Measurements from ENCODE around the gene TTBK2. TPM values are rescaled to one million over a fixed set of nuclear protein-coding genes. Genes with fewer than 3 reads are reported as not detected.
"Not testable (repeated sequence)": the region's sequence is repeated elsewhere in the genome, so short reads cannot be mapped to it uniquely, and the experiment has no call there.

Gene TTBK2
- total RNA-seq, 1 experiment from 2014 or later = 3.1 TPM

- no peak for DNase-seq (ENCODE audit: low read depth)
These were observed 9.5 kb downstream of the TTBK2 start for GRCh38 chr15:42911058-42911592.

- DNase-seq (ENCODE audit: low read depth) = no peak
These were observed 12.0 kb downstream of the TTBK2 start for GRCh38 chr15:42908538-42908937.

GRCh38 chr15:42903388-42904324 is 16.9 kb downstream of the TTBK2 start:
- no peak for DNase-seq (ENCODE audit: low read depth)

GRCh38 chr15:42893911-42894310 is 26.7 kb downstream of the TTBK2 start:
- DNase-seq (ENCODE audit: low read depth) = not testable (repeated sequence)

- DNase-seq (ENCODE audit: low read depth) = no peak
These were observed 29.0 kb downstream of the TTBK2 start for GRCh38 chr15:42891569-42891968.

GRCh38 chr15:42890161-42890913 is 30.2 kb downstream of the TTBK2 start:
- peak; percentile 82 for DNase-seq (ENCODE audit: low read depth)

- DNase-seq (ENCODE audit: low read depth) = not testable (repeated sequence)
These were observed 33.2 kb downstream of the TTBK2 start for GRCh38 chr15:42887384-42887783.

- DNase-seq (ENCODE audit: low read depth) = no peak
These were observed 40.5 kb downstream of the TTBK2 start for GRCh38 chr15:42880121-42880520.

- DNase-seq (ENCODE audit: low read depth) = no peak
These were observed 41.1 kb downstream of the TTBK2 start for GRCh38 chr15:42879443-42879842.

GRCh38 chr15:42876224-42876623 is 44.4 kb downstream of the TTBK2 start:
- no peak for DNase-seq (ENCODE audit: low read depth)

- DNase-seq (ENCODE audit: low read depth) = no peak
These were observed 51.9 kb downstream of the TTBK2 start for GRCh38 chr15:42868683-42869082.

GRCh38 chr15:42863572-42864239 is 56.9 kb downstream of the TTBK2 start:
- no peak for DNase-seq (ENCODE audit: low read depth)

- DNase-seq (ENCODE audit: low read depth) = no peak
These were observed 61.4 kb downstream of the TTBK2 start for GRCh38 chr15:42858999-42859789.

GRCh38 chr15:42858540-42858939 is 62.0 kb downstream of the TTBK2 start:
- DNase-seq (ENCODE audit: low read depth) = no peak

GRCh38 chr15:42854576-42854975 is 66.0 kb downstream of the TTBK2 start:
- DNase-seq (ENCODE audit: low read depth) = no peak

- DNase-seq (ENCODE audit: low read depth) = no peak
These were observed 70.7 kb downstream of the TTBK2 start for GRCh38 chr15:42849836-42850235.

- no peak for DNase-seq (ENCODE audit: low read depth)
These were observed 71.7 kb downstream of the TTBK2 start for GRCh38 chr15:42848846-42849245.

GRCh38 chr15:42846647-42847046 is 73.9 kb downstream of the TTBK2 start:
- no peak for DNase-seq (ENCODE audit: low read depth)

- DNase-seq (ENCODE audit: low read depth) = peak; percentile 53
These were observed 75.0 kb downstream of the TTBK2 start for GRCh38 chr15:42845581-42845980.

- no peak for DNase-seq (ENCODE audit: low read depth)
These were observed 76.9 kb downstream of the TTBK2 start for GRCh38 chr15:42843699-42844098.

- no peak for DNase-seq (ENCODE audit: low read depth)
These were observed 84.3 kb downstream of the TTBK2 start for GRCh38 chr15:42836251-42836650.

All from HT1080 (cell line).